Measurements from ENCODE around the gene LTF. TPM values are rescaled to one million over a fixed set of nuclear protein-coding genes. Genes with fewer than 3 reads are reported as not detected.

LTF gene
- total and polyA plus RNA-seq, 9 of the 15 experiments (the other 6 are each of a cell fraction or from before 2014, with no cell fraction given): 0.07 TPM; not detected in 8

GRCh38 chr3:46496746-46497555, 32.2 kb upstream of the LTF start:
- no peaks in the 10 kb centered on the region for H3K9me3 ChIP-seq (replicated peaks; ENCODE audit: control insufficient read depth, insufficient read depth, low read depth, low read length)
- BruUV-seq (replicated peaks): no TSS peak
- H2AFZ ChIP-seq (ENCODE audit: low read depth, low read length): peak overlapping the region; percentile 84; the same call in 1 of the 2 replicates
- in situ Hi-C loops (cut with MboI): no loop called here
- no peaks in the 10 kb centered on the region for H3K9me1 ChIP-seq (ENCODE audit: control insufficient read depth, insufficient read depth, low read length)
- ChIA-PET CTCF (ENCODE audit: low intra/inter-chr PET ratio) (interaction anchor here (0.9 to 2.8 kb wide), 2 partner anchors 9 to 61 kb away, joined by 4 to 31 read pairs; no protein-coding TSS in a partner anchor), POLR2A (interaction anchor here (0.6 to 4.2 kb wide), 5 partner anchors 8 to 125 kb away, joined by 3 to 23 read pairs (median 3); no protein-coding TSS in a partner anchor)
- no peak overlapping the region for H3K4me2 ChIP-seq (ENCODE audit: insufficient read depth, low read length)
- H3K79me2 ChIP-seq (ENCODE audit: control insufficient read depth, insufficient read depth, low read length): no peaks in the 10 kb centered on the region
- DNase-seq (ENCODE audit: extremely low read depth in 1 of 4, low spot score in 3 of 4) (peak in 2 of 4 experiments; percentile 62 to 76), ATAC-seq (peak; percentile 78), FAIRE-seq (peak; percentile 60)
- H3K4me1 ChIP-seq (replicated peaks in 1 of 2; ENCODE audit: control insufficient read depth in 2 of 2, insufficient read depth in 2 of 2, low read length in 2 of 2): peaks cover 38 to 64% of the 10 kb centered on the region in 2 experiments; a peak in 4 of 5 replicates
- no peaks in the 10 kb centered on the region for H3K36me3 ChIP-seq (ENCODE audit: control insufficient read depth, insufficient read depth, low read length)
- no peaks in the 10 kb centered on the region for H3K27me3 ChIP-seq (ENCODE audit: control insufficient read depth in 2 of 2, insufficient read depth in 2 of 2, low read length in 2 of 2)
- intact Hi-C loops (cut with micrococcal nuclease): loop anchor here (1.0 kb wide), 1 partner anchor 61 kb away; no protein-coding TSS in a partner anchor
- 41% methylated on average over 9 of the region's 9 CpGs for WGBS (ENCODE audit: insufficient coverage, low coverage, missing lambda C conversion rate)
- no peaks in the 10 kb centered on the region for H4K20me1 ChIP-seq (replicated peaks; ENCODE audit: control insufficient read depth, insufficient read depth, low read length)
- H3K9ac ChIP-seq (ENCODE audit: insufficient read depth in 1 of 2, low read depth in 2 of 2, low read length in 2 of 2): peak overlapping the region in 1 of 2 experiments; percentile 75; a peak in 1 of 4 replicates
- no peak overlapping the region for H3K4me3 ChIP-seq
- no peak overlapping the region for H3K27ac ChIP-seq (ENCODE audit: extremely low read depth, low read depth, low read length)
- TF ChIP-seq SIRT6 (IDR thresholded peaks at IDR 0.05; ENCODE audit: low read depth, low read length): no peak
- no peak for TF ChIP-seq ZSCAN29 (IDR thresholded peaks at IDR 0.05)
- no peak for TF ChIP-seq U2AF1 (optimal IDR thresholded peaks at IDR 0.05; ENCODE audit: low read depth, low read length)
- TF ChIP-seq E2F8 (IDR thresholded peaks at IDR 0.05; ENCODE audit: low read depth, partially characterized antibody): no peak
- peak; percentile 43; the same call in 1 of the 2 replicates for TF ChIP-seq SMC3 (conservative IDR thresholded peaks at IDR 0.05; ENCODE audit: insufficient read depth, low read depth, low read length)
- TF ChIP-seq CTBP1 (IDR thresholded peaks at IDR 0.05; ENCODE audit: borderline replicate concordance): peak; percentile 14; the same call in 1 of the 2 replicates
- TF ChIP-seq ZNF431 (CRISPR knock-in tag; IDR thresholded peaks at IDR 0.05): no peak
- no peak for TF ChIP-seq TEAD2 (tag; IDR thresholded peaks at IDR 0.05)
- TF ChIP-seq, protein P1, sequence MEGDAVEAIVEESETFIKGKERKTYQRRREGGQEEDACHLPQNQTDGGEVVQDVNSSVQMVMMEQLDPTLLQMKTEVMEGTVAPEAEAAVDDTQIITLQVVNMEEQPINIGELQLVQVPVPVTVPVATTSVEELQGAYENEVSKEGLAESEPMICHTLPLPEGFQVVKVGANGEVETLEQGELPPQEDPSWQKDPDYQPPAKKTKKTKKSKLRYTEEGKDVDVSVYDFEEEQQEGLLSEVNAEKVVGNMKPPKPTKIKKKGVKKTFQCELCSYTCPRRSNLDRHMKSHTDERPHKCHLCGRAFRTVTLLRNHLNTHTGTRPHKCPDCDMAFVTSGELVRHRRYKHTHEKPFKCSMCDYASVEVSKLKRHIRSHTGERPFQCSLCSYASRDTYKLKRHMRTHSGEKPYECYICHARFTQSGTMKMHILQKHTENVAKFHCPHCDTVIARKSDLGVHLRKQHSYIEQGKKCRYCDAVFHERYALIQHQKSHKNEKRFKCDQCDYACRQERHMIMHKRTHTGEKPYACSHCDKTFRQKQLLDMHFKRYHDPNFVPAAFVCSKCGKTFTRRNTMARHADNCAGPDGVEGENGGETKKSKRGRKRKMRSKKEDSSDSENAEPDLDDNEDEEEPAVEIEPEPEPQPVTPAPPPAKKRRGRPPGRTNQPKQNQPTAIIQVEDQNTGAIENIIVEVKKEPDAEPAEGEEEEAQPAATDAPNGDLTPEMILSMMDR (IDR thresholded peaks at IDR 0.05 in 2 of 3, conservative IDR thresholded peaks at IDR 0.05 in 1 of 3; ENCODE audit: insufficient read depth in 2 of 3, low read depth in 1 of 3, low read length in 3 of 3): peak; percentile 75 to 88 (median 85)
- TF ChIP-seq, protein P2, sequence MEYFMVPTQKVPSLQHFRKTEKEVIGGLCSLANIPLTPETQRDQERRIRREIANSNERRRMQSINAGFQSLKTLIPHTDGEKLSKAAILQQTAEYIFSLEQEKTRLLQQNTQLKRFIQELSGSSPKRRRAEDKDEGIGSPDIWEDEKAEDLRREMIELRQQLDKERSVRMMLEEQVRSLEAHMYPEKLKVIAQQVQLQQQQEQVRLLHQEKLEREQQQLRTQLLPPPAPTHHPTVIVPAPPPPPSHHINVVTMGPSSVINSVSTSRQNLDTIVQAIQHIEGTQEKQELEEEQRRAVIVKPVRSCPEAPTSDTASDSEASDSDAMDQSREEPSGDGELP (CRISPR knock-in tag; IDR thresholded peaks at IDR 0.05; ENCODE audit: borderline replicate concordance): peak; percentile 10; the same call in 1 of the 2 replicates
- 0 out of 2 replicates have a peak, but pooled peaks have one; percentile 15 for TF ChIP-seq ZNF644 (tag; IDR thresholded peaks at IDR 0.05; ENCODE audit: low read depth)
- 0 out of 2 replicates have a peak, but pooled peaks have one; percentile 19 for TF ChIP-seq CXXC5 (CRISPR knock-in tag; IDR thresholded peaks at IDR 0.05)
- TF ChIP-seq BRD9 (IDR thresholded peaks at IDR 0.05; ENCODE audit: low read depth, partially characterized antibody): peak; percentile 62
- TF ChIP-seq TEAD4 (IDR thresholded peaks at IDR 0.05; ENCODE audit: low read length): 0 out of 2 replicates have a peak, but pooled peaks have one; percentile 5
- TF ChIP-seq TEAD4 (CRISPR knock-in tag; IDR thresholded peaks at IDR 0.05; ENCODE audit: borderline replicate concordance): no peak

Data from K562 (cell line).